Measurements from ENCODE around the gene FZD1. TPM values are rescaled to one million over a fixed set of nuclear protein-coding genes. Genes with fewer than 3 reads are reported as not detected.

FZD1 gene
- total and polyA plus RNA-seq, 2 of the 8 experiments (the other 6 are each of a cell fraction or from before 2014, with no cell fraction given), result 0.62 to 0.91 TPM

- TF ChIP-seq, protein P1, sequence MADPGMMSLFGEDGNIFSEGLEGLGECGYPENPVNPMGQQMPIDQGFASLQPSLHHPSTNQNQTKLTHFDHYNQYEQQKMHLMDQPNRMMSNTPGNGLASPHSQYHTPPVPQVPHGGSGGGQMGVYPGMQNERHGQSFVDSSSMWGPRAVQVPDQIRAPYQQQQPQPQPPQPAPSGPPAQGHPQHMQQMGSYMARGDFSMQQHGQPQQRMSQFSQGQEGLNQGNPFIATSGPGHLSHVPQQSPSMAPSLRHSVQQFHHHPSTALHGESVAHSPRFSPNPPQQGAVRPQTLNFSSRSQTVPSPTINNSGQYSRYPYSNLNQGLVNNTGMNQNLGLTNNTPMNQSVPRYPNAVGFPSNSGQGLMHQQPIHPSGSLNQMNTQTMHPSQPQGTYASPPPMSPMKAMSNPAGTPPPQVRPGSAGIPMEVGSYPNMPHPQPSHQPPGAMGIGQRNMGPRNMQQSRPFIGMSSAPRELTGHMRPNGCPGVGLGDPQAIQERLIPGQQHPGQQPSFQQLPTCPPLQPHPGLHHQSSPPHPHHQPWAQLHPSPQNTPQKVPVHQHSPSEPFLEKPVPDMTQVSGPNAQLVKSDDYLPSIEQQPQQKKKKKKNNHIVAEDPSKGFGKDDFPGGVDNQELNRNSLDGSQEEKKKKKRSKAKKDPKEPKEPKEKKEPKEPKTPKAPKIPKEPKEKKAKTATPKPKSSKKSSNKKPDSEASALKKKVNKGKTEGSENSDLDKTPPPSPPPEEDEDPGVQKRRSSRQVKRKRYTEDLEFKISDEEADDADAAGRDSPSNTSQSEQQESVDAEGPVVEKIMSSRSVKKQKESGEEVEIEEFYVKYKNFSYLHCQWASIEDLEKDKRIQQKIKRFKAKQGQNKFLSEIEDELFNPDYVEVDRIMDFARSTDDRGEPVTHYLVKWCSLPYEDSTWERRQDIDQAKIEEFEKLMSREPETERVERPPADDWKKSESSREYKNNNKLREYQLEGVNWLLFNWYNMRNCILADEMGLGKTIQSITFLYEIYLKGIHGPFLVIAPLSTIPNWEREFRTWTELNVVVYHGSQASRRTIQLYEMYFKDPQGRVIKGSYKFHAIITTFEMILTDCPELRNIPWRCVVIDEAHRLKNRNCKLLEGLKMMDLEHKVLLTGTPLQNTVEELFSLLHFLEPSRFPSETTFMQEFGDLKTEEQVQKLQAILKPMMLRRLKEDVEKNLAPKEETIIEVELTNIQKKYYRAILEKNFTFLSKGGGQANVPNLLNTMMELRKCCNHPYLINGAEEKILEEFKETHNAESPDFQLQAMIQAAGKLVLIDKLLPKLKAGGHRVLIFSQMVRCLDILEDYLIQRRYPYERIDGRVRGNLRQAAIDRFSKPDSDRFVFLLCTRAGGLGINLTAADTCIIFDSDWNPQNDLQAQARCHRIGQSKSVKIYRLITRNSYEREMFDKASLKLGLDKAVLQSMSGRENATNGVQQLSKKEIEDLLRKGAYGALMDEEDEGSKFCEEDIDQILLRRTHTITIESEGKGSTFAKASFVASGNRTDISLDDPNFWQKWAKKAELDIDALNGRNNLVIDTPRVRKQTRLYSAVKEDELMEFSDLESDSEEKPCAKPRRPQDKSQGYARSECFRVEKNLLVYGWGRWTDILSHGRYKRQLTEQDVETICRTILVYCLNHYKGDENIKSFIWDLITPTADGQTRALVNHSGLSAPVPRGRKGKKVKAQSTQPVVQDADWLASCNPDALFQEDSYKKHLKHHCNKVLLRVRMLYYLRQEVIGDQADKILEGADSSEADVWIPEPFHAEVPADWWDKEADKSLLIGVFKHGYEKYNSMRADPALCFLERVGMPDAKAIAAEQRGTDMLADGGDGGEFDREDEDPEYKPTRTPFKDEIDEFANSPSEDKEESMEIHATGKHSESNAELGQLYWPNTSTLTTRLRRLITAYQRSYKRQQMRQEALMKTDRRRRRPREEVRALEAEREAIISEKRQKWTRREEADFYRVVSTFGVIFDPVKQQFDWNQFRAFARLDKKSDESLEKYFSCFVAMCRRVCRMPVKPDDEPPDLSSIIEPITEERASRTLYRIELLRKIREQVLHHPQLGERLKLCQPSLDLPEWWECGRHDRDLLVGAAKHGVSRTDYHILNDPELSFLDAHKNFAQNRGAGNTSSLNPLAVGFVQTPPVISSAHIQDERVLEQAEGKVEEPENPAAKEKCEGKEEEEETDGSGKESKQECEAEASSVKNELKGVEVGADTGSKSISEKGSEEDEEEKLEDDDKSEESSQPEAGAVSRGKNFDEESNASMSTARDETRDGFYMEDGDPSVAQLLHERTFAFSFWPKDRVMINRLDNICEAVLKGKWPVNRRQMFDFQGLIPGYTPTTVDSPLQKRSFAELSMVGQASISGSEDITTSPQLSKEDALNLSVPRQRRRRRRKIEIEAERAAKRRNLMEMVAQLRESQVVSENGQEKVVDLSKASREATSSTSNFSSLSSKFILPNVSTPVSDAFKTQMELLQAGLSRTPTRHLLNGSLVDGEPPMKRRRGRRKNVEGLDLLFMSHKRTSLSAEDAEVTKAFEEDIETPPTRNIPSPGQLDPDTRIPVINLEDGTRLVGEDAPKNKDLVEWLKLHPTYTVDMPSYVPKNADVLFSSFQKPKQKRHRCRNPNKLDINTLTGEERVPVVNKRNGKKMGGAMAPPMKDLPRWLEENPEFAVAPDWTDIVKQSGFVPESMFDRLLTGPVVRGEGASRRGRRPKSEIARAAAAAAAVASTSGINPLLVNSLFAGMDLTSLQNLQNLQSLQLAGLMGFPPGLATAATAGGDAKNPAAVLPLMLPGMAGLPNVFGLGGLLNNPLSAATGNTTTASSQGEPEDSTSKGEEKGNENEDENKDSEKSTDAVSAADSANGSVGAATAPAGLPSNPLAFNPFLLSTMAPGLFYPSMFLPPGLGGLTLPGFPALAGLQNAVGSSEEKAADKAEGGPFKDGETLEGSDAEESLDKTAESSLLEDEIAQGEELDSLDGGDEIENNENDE (IDR thresholded peaks at IDR 0.05; ENCODE audit: insufficient replicate concordance, low read length), result no peak
- TF ChIP-seq EZH2 (IDR thresholded peaks at IDR 0.05; ENCODE audit: low read depth, low read length, severe bottlenecking) (peak; percentile 85), SUZ12 (IDR thresholded peaks at IDR 0.05; ENCODE audit: low read length) (peak; percentile 89)
These were observed 1.4 kb downstream of the FZD1 start (continued) for GRCh38 chr7:91265693-91266066.
